ENCODE results near the gene OR10J4. TPM values are rescaled to one million over a fixed set of nuclear protein-coding genes. Genes with fewer than 3 reads are reported as not detected.
A peak's percentile ranks its signal among the peaks of the same experiment; 100 is the strongest.
"Not testable (repeated sequence)": the region's sequence is repeated elsewhere in the genome, so short reads cannot be mapped to it uniquely, and the experiment has no call there.

OR10J4 gene
- total and polyA plus RNA-seq, 4 donors: not detected

- H3K27ac ChIP-seq (ENCODE audit: low read depth in 1 of 2, low read length in 1 of 2): no peak overlapping the region
- no peaks in the 10 kb centered on the region for H3K4me1 ChIP-seq (ENCODE audit: control insufficient read depth in 5 of 5, insufficient read depth in 5 of 5, low read length in 5 of 5)
- 55 to 94% methylated on average over 2 of the region's 2 CpGs for WGBS, 2 donors
- H3K36me3 ChIP-seq (ENCODE audit: control insufficient read depth in 4 of 4, insufficient read depth in 4 of 4, low read length in 4 of 4): no peaks in the 10 kb centered on the region
- TF ChIP-seq CTCF (IDR thresholded peaks at IDR 0.05; ENCODE audit: control extremely low read depth, extremely low read depth): no peak
- peaks cover 0 to 2% (median 0%) of the 10 kb centered on the region in 4 donors for H3K9me3 ChIP-seq (ENCODE audit: control insufficient read depth in 4 of 4, insufficient read depth in 3 of 4, low read length in 3 of 4)
- no peak overlapping the region for H3K4me3 ChIP-seq
- DNase-seq (no peak), ATAC-seq (ENCODE audit: insufficient read depth, low FRiP score) (no peak)
- no peaks in the 10 kb centered on the region for H3K27me3 ChIP-seq (ENCODE audit: control insufficient read depth in 3 of 3, insufficient read depth in 3 of 3, low read length in 2 of 3)
- H3K9ac ChIP-seq (ENCODE audit: insufficient read depth in 1 of 2, low read length in 2 of 2): no peak overlapping the region
These were observed 10.4 kb downstream of the OR10J4 start for GRCh38 chr1:159442428-159442827.

GRCh38 chr1:159443066-159443750, 11.2 kb downstream of the OR10J4 start:
- Histone ChIP-seq H3K9ac (ENCODE audit: insufficient read depth in 1 of 2, low read length in 2 of 2) (no peak overlapping the region), H3K4me3 (no peak overlapping the region), H3K27ac (ENCODE audit: low read depth in 1 of 2, low read length in 1 of 2) (no peak overlapping the region), H3K36me3 (ENCODE audit: control insufficient read depth in 4 of 4, insufficient read depth in 4 of 4, low read length in 4 of 4) (no peaks in the 10 kb centered on the region), H3K4me1 (ENCODE audit: control insufficient read depth in 5 of 5, insufficient read depth in 5 of 5, low read length in 5 of 5) (no peaks in the 10 kb centered on the region), H3K9me3 (ENCODE audit: control insufficient read depth in 4 of 4, insufficient read depth in 3 of 4, low read length in 3 of 4) (no peaks in the 10 kb centered on the region), H3K27me3 (ENCODE audit: control insufficient read depth in 3 of 3, insufficient read depth in 3 of 3, low read length in 2 of 3) (no peaks in the 10 kb centered on the region)
- ATAC-seq (ENCODE audit: insufficient read depth, low FRiP score): no peak
- no peak for TF ChIP-seq CTCF (IDR thresholded peaks at IDR 0.05; ENCODE audit: control extremely low read depth, extremely low read depth)
- 68 to 87% methylated on average over 4 of the region's 4 CpGs for WGBS, 2 donors
- no peak for DNase-seq

GRCh38 chr1:159444511-159444910, 12.5 kb downstream of the OR10J4 start:
- Histone ChIP-seq H3K4me3 (no peak overlapping the region), H3K27ac (ENCODE audit: low read depth in 1 of 2, low read length in 1 of 2) (no peak overlapping the region), H3K36me3 (ENCODE audit: control insufficient read depth in 4 of 4, insufficient read depth in 4 of 4, low read length in 4 of 4) (no peaks in the 10 kb centered on the region), H3K9ac (ENCODE audit: insufficient read depth in 1 of 2, low read length in 2 of 2) (no peak overlapping the region), H3K27me3 (ENCODE audit: control insufficient read depth in 3 of 3, insufficient read depth in 3 of 3, low read length in 2 of 3) (no peaks in the 10 kb centered on the region), H3K4me1 (ENCODE audit: control insufficient read depth in 5 of 5, insufficient read depth in 5 of 5, low read length in 5 of 5) (no peaks in the 10 kb centered on the region), H3K9me3 (ENCODE audit: control insufficient read depth in 4 of 4, insufficient read depth in 3 of 4, low read length in 3 of 4) (peaks cover 0 to 3% (median 0%) of the 10 kb centered on the region in 4 donors)
- no peak for TF ChIP-seq CTCF (IDR thresholded peaks at IDR 0.05; ENCODE audit: control extremely low read depth, extremely low read depth)
- DNase-seq: peak in 1 of 3 donors; percentile 21
- no peak for ATAC-seq (ENCODE audit: insufficient read depth, low FRiP score)

GRCh38 chr1:159448181-159448580, 16.2 kb downstream of the OR10J4 start:
- H3K4me3 ChIP-seq: no peak overlapping the region
- H3K9me3 ChIP-seq (ENCODE audit: control insufficient read depth in 4 of 4, insufficient read depth in 3 of 4, low read length in 3 of 4): peaks cover 0 to 3% (median 1%) of the 10 kb centered on the region in 4 donors
- H3K36me3 ChIP-seq (ENCODE audit: control insufficient read depth in 4 of 4, insufficient read depth in 4 of 4, low read length in 4 of 4): no peaks in the 10 kb centered on the region
- no peak overlapping the region for H3K27ac ChIP-seq (ENCODE audit: low read depth in 1 of 2, low read length in 1 of 2)
- TF ChIP-seq CTCF (IDR thresholded peaks at IDR 0.05; ENCODE audit: control extremely low read depth, extremely low read depth): no peak
- DNase-seq: no peak
- WGBS, 2 donors: 58 to 77% methylated on average over 1 of the region's 1 CpG
- H3K4me1 ChIP-seq (ENCODE audit: control insufficient read depth in 5 of 5, insufficient read depth in 5 of 5, low read length in 5 of 5): no peaks in the 10 kb centered on the region
- no peaks in the 10 kb centered on the region for H3K27me3 ChIP-seq (ENCODE audit: control insufficient read depth in 3 of 3, insufficient read depth in 3 of 3, low read length in 2 of 3)
- no peak for ATAC-seq (ENCODE audit: insufficient read depth, low FRiP score)
- H3K9ac ChIP-seq (ENCODE audit: insufficient read depth in 1 of 2, low read length in 2 of 2): no peak overlapping the region

DNA sequence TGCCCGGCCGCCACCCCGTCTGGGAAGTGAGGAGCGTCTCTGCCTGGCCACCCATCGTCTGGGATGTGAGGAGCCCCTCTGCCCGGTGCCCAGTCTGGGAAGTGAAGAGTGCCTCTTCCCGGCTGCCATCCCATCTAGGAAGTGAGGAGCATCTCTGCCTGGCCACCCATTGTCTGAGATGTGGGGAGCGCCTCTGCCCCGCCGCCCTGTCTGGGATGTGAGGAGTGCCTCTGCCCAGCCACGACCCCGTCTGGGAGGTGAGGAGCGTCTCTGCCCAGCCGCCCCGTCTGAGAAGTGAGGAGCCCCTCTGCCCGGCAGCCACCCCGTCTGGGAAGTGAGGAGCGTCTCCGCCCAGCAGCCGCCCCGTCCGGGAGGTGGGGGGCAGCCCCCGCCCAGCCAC, 17.6 kb downstream of the OR10J4 start:
- not testable (repeated sequence) for H3K27ac ChIP-seq (ENCODE audit: low read depth in 1 of 2, low read length in 1 of 2); H3K27me3 ChIP-seq (ENCODE audit: control insufficient read depth in 3 of 3, insufficient read depth in 3 of 3, low read length in 2 of 3); H3K4me3 ChIP-seq; H3K36me3 ChIP-seq (ENCODE audit: control insufficient read depth in 4 of 4, insufficient read depth in 4 of 4, low read length in 4 of 4); H3K9me3 ChIP-seq (ENCODE audit: control insufficient read depth in 4 of 4, insufficient read depth in 3 of 4, low read length in 3 of 4); DNase-seq; ATAC-seq (ENCODE audit: insufficient read depth, low FRiP score); H3K9ac ChIP-seq (ENCODE audit: insufficient read depth in 1 of 2, low read length in 2 of 2); H3K4me1 ChIP-seq (ENCODE audit: control insufficient read depth in 5 of 5, insufficient read depth in 5 of 5, low read length in 5 of 5)
- 91 to 96% methylated on average over 8 to 20 of the region's 23 CpGs for WGBS, 2 donors
